Caco-2 (cell line): Measurements from ENCODE around the gene OAF. TPM values are rescaled to one million over a fixed set of nuclear protein-coding genes. Genes with fewer than 3 reads are reported as not detected.

Source experiments
- BruUV-seq: library from RNA; stranded (reverse); fragments of 400-500 nt; replicated peaks from 2 replicates; lab custom pipeline; 2021; lab: Mats Ljungman, UMichigan
- CTCF ChIA-PET: fragments of 300-600 bp; sonication (Branson Sonifier 250); formaldehyde crosslinking; loops from one replicate; lab custom pipeline; 2022; ENCODE audit warnings: antibody characterized with exemption; lab: Charles Lee
- POLR2A ChIA-PET: fragments of 300-600 bp; sonication (Branson Sonifier 250); formaldehyde crosslinking; loops from one replicate; lab custom pipeline; 2022; ENCODE audit warnings: antibody characterized with exemption; lab: Charles Lee
- DNase-seq, 2 experiments: peaks; one replicate each; pipeline versions ENCODE4 v3.0.0 to v3.0.0-alpha.2; 2020 to 2022
- H3K27me3 ChIP-seq: replicated peaks from 2 replicates; pipeline ENCODE4 v1.6.0; 2011; ENCODE audit warnings: low read length; ENCODE audit not compliant: control insufficient read depth, insufficient read depth
- H3K36me3 ChIP-seq: 2 replicates; pipeline ENCODE4 v1.5.1; 2011; ENCODE audit warnings: low read length; ENCODE audit not compliant: control insufficient read depth, insufficient read depth
- H3K4me1 ChIP-seq: fragments of 250-450 bp; sonication (Bioruptor Pico); 2 replicates; pipeline ENCODE4 v1.5.1; 2020; ENCODE audit warnings: mild to moderate bottlenecking
- H3K4me3 ChIP-seq: 2 replicates; pipeline ENCODE4 v1.5.1; 2011; ENCODE audit warnings: low read depth, mild to moderate bottlenecking, control low read depth, low read length
- H3K9me3 ChIP-seq: fragments of 250-450 bp; sonication (Bioruptor Pico); 2 replicates; pipeline ENCODE4 v1.5.1; 2020; ENCODE audit warnings: mild to moderate bottlenecking, moderate library complexity
- H3K27ac Mint-ChIP-seq: one replicate; pipeline ENCODE4 v1.8.0; 2022; ENCODE audit warnings: mixed read lengths; ENCODE audit not compliant: unreplicated experiment
- H3K27me3 Mint-ChIP-seq: one replicate; pipeline ENCODE4 v1.8.0; 2022; ENCODE audit warnings: mixed read lengths; ENCODE audit not compliant: insufficient read depth, unreplicated experiment
- H3K36me3 Mint-ChIP-seq: one replicate; pipeline ENCODE4 v1.8.0; 2022; ENCODE audit warnings: mild to moderate bottlenecking, mixed read lengths; ENCODE audit not compliant: insufficient read depth, unreplicated experiment
- H3K4me1 Mint-ChIP-seq: one replicate; pipeline ENCODE4 v1.8.0; 2022; ENCODE audit warnings: low read depth, mixed read lengths; ENCODE audit not compliant: unreplicated experiment
- H3K4me3 Mint-ChIP-seq: one replicate; pipeline ENCODE4 v1.8.0; 2022; ENCODE audit warnings: mild to moderate bottlenecking, moderate library complexity, mixed read lengths; ENCODE audit not compliant: unreplicated experiment
- H3K9me3 Mint-ChIP-seq: one replicate; pipeline ENCODE4 v1.8.0; 2022; ENCODE audit warnings: mixed read lengths; ENCODE audit not compliant: unreplicated experiment
- intact Hi-C: fragments of 100-400 bp; cut with micrococcal nuclease; formaldehyde crosslinking; loops from one replicate; pipeline ENCODE4 v1.10.0; 2022; ENCODE audit not compliant: unreplicated experiment
- total RNA-seq: library from RNA; stranded (reverse); gene quantifications from 2 replicates; pipeline ENCODE4 v1.2.3, GENCODE V29; 2022
- TF ChIP-seq, protein P1 (sequence below), 2 experiments: fragments of 200-600 bp in 1 of 2; IDR thresholded peaks; 1 replicate in 1 of 2; 2 replicates in 1 of 2; pipeline versions ENCODE4 v1.5.1 to v1.8.0; 2011 to 2022; ENCODE audit warnings: antibody characterized with exemption in 1 of 2, control low read depth in 1 of 2, inconsistent platforms in 1 of 2, low read depth in 1 of 2, low read length in 1 of 2, mild to moderate bottlenecking in 1 of 2, moderate library complexity in 1 of 2; ENCODE audit not compliant: insufficient read depth in 1 of 2, severe bottlenecking in 1 of 2, unreplicated experiment in 1 of 2

The OAF gene
- total RNA-seq, 1 experiment from 2014 or later = 31.3 TPM

DNA sequence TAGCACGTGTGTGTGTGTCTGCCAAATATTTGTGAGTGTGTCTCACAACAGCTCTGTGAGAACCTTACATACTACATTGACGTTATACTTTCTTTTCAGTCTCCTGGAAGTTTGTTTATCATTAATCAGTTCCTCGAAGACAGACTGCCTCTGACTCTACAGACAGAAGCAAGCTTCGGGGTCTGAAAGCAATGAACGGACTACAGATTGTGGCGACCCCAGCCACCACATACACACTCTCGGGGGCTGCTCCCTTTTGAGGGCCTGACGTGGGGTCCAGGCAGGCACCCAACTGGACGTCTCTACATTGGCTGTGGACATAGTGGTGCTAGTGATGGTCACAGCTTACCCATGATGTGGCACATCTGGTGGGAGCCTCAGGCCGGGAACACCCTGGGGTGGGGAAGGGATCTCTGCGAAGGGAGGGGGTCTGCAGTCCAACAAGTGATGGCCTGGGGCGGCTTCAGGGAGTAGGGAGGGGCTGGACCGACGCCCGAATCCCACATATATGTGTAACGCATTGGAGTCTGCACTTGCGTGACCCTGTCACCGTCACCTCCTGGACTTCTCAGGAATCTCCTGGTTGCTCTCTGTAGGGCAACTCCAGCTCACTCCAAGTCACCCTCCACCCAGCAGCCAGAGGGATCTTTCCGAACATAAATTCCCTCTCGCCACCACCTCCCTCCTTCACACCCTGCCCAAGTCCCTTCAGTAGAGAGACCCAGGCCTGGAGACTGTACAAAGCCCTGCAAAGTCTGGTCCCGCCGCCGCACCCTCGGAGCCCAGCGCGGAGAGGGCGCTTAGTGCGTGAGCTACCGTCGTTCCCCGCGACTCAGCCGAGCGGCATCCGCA is 42.5 kb upstream of the OAF start:
- ChIA-PET CTCF (interaction anchor here (0.6 to 2.2 kb wide), 25 partner anchors 10 to 526 kb away, joined by 3 to 14 read pairs (median 4); partner anchors contain the start of gene TRIM29), POLR2A (no interaction called here)
- peaks cover 29% of the 10 kb centered on the region for H3K27me3 Mint-ChIP-seq
- no peaks in the 10 kb centered on the region for H3K4me1 Mint-ChIP-seq
- peak overlapping the region; percentile 83 for H3K4me3 Mint-ChIP-seq
- DNase-seq = peak in 1 of 2 experiments; percentile 54
- Histone ChIP-seq H3K4me3 (peak overlapping the region; percentile 68), H3K27me3 (no peaks in the 10 kb centered on the region), H3K4me1 (peaks cover 8% of the 10 kb centered on the region), H3K9me3 (peaks cover 4% of the 10 kb centered on the region; the same call in 1 of the 2 replicates), H3K36me3 (no peaks in the 10 kb centered on the region)
- no peaks in the 10 kb centered on the region for H3K36me3 Mint-ChIP-seq
- peak overlapping the region; percentile 42 for H3K27ac Mint-ChIP-seq
- H3K9me3 Mint-ChIP-seq = peaks cover 23% of the 10 kb centered on the region
- no TSS peak for BruUV-seq
- intact Hi-C loops = no loop called here
- TF ChIP-seq, protein P1, sequence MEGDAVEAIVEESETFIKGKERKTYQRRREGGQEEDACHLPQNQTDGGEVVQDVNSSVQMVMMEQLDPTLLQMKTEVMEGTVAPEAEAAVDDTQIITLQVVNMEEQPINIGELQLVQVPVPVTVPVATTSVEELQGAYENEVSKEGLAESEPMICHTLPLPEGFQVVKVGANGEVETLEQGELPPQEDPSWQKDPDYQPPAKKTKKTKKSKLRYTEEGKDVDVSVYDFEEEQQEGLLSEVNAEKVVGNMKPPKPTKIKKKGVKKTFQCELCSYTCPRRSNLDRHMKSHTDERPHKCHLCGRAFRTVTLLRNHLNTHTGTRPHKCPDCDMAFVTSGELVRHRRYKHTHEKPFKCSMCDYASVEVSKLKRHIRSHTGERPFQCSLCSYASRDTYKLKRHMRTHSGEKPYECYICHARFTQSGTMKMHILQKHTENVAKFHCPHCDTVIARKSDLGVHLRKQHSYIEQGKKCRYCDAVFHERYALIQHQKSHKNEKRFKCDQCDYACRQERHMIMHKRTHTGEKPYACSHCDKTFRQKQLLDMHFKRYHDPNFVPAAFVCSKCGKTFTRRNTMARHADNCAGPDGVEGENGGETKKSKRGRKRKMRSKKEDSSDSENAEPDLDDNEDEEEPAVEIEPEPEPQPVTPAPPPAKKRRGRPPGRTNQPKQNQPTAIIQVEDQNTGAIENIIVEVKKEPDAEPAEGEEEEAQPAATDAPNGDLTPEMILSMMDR (IDR thresholded peaks at IDR 0.05; ENCODE audit: insufficient read depth in 1 of 2, low read depth in 1 of 2, low read length in 1 of 2, severe bottlenecking in 1 of 2, unreplicated experiment in 1 of 2) = no peak

DNA sequence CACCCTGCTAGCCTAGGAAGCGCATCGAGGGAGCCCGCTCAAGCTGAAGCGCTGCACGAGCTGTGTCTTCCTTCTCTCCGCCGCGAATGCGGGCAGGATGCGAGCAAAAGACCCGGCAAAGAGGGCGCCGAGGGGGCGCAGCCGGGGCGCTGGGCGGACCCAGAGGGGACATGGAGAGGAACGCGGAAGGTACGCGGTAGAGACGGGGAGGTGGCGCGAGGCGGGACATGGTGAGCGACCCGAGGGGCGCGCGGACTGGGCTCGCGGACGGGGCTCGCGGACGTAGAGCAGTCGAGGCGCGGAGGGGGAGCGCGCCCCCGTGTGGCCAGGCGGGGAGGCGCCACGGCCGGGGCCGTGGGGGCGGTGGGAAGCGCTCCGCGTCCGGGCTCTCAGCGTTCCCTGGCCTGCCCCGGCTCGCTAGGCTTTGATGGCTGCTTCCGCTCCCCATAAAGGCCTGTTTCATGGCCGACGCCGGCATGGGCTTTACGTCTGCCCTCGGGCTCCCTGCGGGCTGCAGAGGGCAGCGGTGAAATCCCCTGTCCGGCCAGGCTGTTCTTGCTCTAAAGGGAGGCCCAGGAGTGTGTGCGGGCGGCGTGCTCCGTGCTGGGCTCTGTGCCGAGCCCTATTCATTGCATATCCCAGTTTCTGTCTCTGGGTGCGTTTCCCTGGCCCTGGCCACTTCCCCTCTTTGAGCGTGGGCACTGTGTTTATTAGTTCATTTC is 41.7 kb upstream of the OAF start:
- DNase-seq = peak; percentile 79 to 94
- Histone ChIP-seq H3K9me3 (peaks cover 4% of the 10 kb centered on the region; the same call in 1 of the 2 replicates), H3K4me1 (peaks cover 8% of the 10 kb centered on the region), H3K4me3 (peak overlapping the region; percentile 68), H3K27me3 (no peaks in the 10 kb centered on the region), H3K36me3 (no peaks in the 10 kb centered on the region)
- CTCF ChIA-PET = interaction anchor here (0.6 to 2.9 kb wide), 26 partner anchors 11 to 527 kb away, joined by 3 to 14 read pairs (median 4); partner anchors contain the start of gene TRIM29
- H3K4me3 Mint-ChIP-seq = peak overlapping the region; percentile 83
- H3K4me1 Mint-ChIP-seq = no peaks in the 10 kb centered on the region
- TF ChIP-seq, protein P1 (IDR thresholded peaks at IDR 0.05; ENCODE audit: insufficient read depth in 1 of 2, low read depth in 1 of 2, low read length in 1 of 2, severe bottlenecking in 1 of 2, unreplicated experiment in 1 of 2) = peak; percentile 76 to 99
- intact Hi-C loops = loop anchor here (1.0 kb wide), 1 partner anchor 503 kb away; no protein-coding TSS in a partner anchor
- POLR2A ChIA-PET = no interaction called here
- no TSS peak for BruUV-seq
- H3K27ac Mint-ChIP-seq = peak overlapping the region; percentile 42
- no peaks in the 10 kb centered on the region for H3K36me3 Mint-ChIP-seq
- peaks cover 19% of the 10 kb centered on the region for H3K9me3 Mint-ChIP-seq
- H3K27me3 Mint-ChIP-seq = peaks cover 29% of the 10 kb centered on the region
